Measurements from ENCODE around the gene MEX3D. TPM values are rescaled to one million over a fixed set of nuclear protein-coding genes. Genes with fewer than 3 reads are reported as not detected.

MEX3D gene
- 7.9 and 11.6 TPM in 2 replicates for total RNA-seq (2014; rRNA removed; shearing (Covaris generic))
- polyA plus RNA-seq (2015; cell fraction: cytosol; rRNA removed), result 11.5 and 16.0 TPM in 2 replicates
- polyA plus RNA-seq (2015; cell fraction: nucleus; rRNA removed), result 0.19 and 2.1 TPM in 2 replicates

DNA sequence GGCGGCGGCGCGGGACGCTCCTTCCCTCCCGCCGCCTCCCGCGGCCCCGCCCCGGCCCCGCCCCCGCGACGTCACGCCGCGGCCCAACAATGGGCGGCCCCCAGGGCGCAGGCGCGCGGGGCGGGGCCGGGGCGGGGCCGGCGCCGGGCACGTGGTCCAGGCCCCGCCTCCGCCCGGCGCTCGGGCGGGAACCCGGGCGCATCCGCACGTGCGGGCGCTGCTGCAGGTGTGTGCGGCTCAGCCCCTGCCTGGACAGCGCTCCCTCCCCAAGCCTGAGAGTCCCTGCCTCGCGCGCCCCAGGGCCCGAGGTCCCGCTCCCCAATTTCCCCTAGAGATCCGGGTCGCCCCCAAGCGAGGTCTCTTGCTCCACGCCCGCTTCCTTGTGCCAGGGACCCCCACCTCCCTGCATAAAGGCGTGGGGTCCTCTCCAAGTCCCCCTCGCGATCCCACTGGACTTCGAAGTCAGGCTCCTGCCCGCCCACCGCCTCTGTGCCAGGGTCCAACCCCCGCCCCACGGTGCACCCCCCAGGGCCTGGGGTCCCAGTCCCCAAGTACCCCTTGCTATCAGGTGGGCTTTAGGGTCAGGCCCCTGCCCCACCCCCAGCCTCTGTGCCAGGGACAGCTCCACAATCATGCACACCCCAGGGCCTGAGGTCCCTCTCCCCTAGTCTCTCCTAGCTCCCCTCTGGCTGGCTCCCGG lies at the start of gene MEX3D:
TSS of gene MEX3D (minus strand) at position 6 of the 700 bp plus-strand sequence. CDS start 267 bp downstream, outside the sequence.
- DNase-seq (ENCODE audit: low read depth, low spot score), result peak; percentile 65
- in situ Hi-C loops (cut with HindIII; ENCODE audit: low pct_unique_long_range_greater_than_20kb, low sequenced_read_pairs), result no loop called here

DNA sequence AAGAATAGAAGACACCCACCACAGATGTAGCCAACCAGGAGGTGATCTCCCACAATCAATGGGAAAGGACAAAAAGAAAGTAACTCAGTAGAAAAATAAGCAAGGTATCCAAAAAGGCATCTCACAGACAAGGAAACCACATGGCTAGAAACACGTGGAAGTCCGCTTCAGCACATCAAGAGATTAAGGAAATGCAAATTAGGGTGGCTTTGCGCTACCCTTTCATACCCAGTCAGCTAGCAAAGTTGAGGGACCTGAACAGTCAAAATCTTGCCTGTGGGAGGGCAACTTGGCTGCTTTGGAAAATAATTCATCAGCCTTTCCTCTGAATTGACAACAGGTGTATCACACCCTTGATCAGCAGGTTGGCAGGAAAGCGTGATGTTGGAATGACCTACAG lies 48.8 kb upstream of the MEX3D start:
- no peak for DNase-seq (ENCODE audit: low read depth, low spot score)
- in situ Hi-C loops (cut with HindIII; ENCODE audit: low pct_unique_long_range_greater_than_20kb, low sequenced_read_pairs), result no loop called here

DNA sequence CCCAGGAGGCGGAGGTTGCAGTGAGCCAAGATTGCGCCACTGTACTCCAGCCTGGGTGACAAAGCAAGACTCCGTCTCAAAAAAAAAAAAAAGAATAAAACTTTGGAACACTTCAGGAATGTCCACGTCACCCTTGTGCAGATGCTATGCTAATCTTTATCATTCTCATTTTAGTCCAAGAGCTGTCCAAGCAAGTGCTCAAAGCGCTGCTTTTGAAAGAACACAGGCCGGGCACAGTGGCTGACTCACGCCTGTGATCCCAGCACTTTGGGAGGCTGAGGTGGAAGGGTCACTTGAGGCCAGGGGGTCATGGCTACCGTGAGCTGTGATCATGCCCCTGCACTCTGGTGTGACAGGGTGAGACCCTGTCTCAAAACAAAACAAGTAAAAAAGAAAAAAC lies 48.3 kb upstream of the MEX3D start:
- DNase-seq (ENCODE audit: low read depth, low spot score), result no peak
- in situ Hi-C loops (cut with HindIII; ENCODE audit: low pct_unique_long_range_greater_than_20kb, low sequenced_read_pairs), result no loop called here

DNA sequence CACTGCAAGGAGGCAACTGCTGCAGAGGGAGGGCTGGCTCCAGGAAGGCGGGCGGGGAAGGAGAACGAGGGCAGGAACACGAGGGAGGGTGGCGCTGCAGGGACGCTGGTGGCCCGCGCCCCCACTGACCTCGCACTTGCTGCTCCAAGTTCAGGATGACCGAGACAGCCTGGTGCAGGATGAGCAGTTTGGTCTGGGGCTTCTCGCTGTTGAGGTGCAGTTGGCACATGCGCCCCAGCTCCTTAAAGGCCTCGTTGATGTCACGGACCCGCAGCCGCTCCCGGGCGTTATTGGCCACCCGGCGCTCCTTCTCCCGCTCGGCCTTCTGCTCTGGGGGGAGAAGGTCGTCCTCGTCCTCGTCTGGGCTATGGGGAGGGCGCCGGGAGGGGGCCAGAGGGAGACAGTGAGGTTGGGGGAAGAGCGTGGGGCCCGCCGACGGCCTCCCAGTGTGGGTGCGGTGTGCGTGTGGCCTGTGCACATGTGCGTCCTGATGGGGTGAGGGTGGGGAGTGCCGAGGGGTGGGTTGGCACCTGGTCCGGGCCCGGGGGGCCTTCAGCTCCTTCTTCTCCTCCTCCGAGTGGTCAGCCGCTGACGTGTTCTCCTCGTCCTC lies 47.1 kb upstream of the MEX3D start:
- in situ Hi-C loops (cut with HindIII; ENCODE audit: low pct_unique_long_range_greater_than_20kb, low sequenced_read_pairs), result no loop called here
- no peak for DNase-seq (ENCODE audit: low read depth, low spot score)

DNA sequence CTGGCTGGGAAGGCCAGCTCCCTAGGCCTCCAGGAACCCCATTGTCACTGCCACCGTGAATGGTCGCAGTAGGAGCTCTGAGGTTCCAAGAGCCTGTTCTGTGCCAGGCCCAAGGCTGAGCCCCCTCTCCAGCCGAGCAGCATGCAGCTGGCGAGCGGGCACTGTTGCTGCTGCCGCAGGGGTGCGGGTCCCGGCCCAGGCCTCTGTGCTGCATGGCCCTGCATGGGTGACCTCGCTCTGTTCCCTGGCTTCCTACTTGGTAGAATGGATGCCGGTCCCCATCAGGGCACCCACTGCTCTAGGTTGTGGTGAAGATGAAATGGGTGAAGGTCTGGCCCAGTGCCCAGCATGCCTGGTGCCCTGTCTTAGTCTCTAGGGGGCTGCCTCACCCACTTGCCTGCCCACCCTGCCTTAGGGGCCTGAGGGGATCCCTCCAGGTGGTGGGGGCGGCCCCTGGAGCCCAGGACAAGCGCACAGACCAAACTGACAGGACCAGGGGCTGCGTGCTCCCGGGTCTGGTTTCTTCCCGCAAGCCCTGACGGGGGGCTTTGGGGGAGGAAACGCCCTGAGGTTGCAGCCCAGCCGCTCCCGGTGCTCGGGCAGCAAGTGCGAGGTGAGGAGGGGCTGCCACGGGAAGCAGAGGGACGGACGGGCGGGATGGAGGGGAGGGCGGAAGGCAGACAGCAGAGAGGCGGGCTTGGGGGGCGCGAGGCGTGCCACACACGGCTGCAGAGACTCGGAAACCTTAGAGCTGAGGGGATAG lies 45.9 kb upstream of the MEX3D start:
- DNase-seq (ENCODE audit: low read depth, low spot score), result no peak
- in situ Hi-C loops (cut with HindIII; ENCODE audit: low pct_unique_long_range_greater_than_20kb, low sequenced_read_pairs), result no loop called here

DNA sequence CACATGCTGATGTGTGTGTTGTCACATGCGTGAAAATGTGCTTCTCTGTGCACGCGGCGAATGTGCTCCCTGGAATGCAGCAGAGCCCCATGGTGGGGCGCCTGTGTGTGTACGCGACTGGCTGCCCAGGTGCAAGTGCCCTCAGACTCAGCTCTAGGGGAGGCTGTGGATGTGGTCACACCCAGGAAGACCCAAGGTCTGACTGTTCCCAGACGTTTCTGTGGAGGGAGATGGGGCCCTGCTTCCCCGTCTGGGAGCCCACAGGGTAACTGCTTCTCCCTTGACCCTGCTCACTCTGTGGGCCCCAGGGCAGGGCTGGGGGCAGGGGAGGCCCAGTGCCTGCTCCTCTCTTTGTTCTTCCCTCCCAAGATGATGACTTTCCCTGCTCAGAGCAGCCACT lies 45.0 kb upstream of the MEX3D start:
- no peak for DNase-seq (ENCODE audit: low read depth, low spot score)
- in situ Hi-C loops (cut with HindIII; ENCODE audit: low pct_unique_long_range_greater_than_20kb, low sequenced_read_pairs), result no loop called here

DNA sequence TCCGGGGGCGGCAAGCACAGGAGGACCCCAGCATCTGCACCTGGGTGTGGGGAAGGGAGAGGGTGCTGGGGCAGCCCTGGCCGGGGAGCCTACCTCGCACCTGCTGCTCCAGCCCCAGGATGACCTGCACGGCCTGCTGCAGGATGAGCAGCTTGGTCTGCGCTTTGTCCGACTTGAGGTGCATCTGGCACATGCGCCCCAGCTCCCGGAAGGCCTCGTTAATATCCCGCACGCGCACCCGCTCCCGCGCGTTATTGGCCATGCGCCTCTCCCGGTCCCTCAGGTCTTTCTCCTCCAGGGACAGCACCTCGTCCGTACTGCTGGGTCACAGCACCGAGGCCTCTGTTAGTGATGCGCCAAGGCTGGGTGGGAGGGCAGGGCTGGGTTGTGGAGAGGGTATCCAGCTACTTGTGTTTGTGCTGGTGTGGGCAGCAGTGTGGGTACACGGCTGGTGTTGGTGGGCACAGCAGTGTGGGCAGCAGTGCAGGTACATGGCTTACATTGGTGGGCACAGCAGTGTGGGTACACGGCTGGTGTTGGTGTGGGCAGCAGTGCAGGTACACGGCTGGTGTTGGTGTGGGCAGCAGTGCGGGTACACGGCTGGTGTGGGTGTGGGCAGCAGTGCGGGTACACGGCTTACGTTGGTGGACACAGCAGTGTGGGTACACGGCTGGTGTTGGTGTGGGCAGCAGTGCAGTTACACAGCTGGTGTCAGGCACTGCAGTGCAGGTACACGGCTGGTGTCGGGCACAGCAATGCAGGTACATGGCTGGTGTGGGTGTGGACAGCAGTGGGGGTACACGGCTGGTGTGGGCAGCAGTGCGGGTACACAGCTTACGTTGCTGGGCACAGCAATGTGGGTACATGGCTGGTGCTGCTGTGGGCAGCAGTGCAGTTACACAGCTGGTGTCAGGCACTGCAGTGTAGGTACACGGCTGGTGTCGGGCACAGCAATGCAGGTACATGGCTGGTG lies 44.3 kb upstream of the MEX3D start:
- in situ Hi-C loops (cut with HindIII; ENCODE audit: low pct_unique_long_range_greater_than_20kb, low sequenced_read_pairs), result no loop called here
- no peak for DNase-seq (ENCODE audit: low read depth, low spot score)

DNA sequence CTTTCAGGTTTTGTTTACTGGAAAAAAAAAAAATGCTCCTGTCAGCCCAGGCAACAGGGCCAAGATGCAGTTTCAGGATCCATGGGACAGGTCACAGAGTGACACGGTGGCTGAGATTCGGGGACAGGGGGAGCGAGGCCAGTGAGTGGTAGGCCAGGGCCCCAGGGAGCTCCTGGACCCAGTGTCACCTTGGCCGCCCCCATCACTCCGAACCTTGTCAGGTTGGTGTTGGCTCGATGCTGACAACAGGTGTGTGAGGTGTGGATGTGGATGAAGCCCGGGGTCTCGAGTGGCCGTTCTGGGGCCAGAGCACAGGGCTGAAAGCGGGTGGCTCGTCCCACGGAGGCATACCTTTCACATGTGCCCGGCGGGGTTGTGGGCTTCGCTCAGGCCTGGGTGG lies 43.2 kb upstream of the MEX3D start:
- no peak for DNase-seq (ENCODE audit: low read depth, low spot score)
- in situ Hi-C loops (cut with HindIII; ENCODE audit: low pct_unique_long_range_greater_than_20kb, low sequenced_read_pairs), result no loop called here

DNA sequence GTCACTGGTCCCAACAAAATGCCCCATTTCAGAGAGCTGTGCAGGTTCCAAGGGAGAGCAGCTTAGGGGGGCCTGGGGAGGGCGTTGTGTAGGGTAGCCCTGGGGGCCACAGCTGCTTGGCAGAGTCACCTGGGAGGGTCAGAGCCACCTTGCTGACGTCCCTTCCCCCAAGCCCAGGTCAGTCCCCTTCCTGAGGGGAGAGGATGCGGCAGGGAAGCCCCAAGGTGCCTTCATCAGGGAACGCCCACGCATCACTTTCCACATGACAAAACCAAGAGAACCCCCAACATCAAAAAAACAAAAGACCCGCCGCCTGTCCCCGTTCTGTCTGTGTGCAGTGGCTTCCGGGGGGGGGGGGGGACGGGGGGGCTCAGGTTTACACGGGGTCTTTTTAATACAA lies 42.5 kb upstream of the MEX3D start:
- in situ Hi-C loops (cut with HindIII; ENCODE audit: low pct_unique_long_range_greater_than_20kb, low sequenced_read_pairs), result no loop called here
- no peak for DNase-seq (ENCODE audit: low read depth, low spot score)

DNA sequence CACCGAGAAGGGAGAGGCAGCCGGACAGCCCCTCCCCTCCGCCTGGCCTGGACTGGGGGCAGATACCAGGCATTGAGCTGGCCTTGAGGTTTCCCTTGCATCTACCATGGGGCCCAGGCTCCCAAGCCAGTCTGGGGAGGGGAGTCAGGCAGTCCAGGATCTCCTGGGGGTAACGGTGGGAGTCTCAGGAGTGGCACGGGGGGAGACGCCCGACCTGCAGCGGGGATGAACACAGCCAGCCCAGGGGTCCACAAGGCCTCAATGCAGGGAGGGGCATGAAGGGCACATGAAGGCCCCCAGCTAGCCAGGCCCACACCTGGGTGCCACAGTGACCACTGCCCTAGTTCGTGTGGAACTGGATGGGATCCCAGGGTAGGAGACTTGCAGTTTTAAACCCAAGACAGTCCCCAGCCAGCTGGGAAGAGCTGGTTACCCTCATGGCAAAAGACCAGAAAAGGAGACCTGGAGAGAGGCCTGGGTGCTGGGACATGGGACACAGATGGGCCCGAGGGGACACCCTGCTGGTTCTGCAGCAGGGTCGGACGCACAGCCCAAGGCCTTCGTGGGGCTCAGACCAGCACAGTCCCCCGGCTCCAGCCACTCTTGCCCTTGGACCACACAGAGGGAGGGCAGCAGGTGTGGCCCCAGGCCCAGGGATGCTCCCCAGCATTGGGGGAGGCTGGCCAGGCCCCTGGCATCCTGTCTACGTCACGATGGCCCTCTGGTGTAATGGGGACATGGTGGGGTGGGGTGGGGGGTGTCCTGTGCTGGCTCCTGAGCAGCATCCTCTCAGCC lies 41.8 kb upstream of the MEX3D start:
- in situ Hi-C loops (cut with HindIII; ENCODE audit: low pct_unique_long_range_greater_than_20kb, low sequenced_read_pairs), result no loop called here
- no peak for DNase-seq (ENCODE audit: low read depth, low spot score)

DNA sequence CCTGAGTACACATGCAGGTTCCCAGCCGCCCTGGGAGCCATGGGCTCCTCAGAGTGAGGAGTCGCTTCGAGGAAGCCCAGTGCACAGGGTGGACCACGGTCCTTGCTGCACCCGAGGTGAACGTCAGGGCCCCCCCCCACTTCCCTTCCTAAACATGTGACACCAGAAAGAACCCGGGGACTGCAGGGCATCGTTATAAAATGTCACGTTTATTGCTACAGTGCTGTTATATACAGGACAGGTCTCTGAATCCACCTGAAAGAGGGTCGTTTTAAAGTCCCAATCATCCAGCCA lies 40.9 kb upstream of the MEX3D start:
- in situ Hi-C loops (cut with HindIII; ENCODE audit: low pct_unique_long_range_greater_than_20kb, low sequenced_read_pairs), result no loop called here
- DNase-seq (ENCODE audit: low read depth, low spot score), result no peak

DNA sequence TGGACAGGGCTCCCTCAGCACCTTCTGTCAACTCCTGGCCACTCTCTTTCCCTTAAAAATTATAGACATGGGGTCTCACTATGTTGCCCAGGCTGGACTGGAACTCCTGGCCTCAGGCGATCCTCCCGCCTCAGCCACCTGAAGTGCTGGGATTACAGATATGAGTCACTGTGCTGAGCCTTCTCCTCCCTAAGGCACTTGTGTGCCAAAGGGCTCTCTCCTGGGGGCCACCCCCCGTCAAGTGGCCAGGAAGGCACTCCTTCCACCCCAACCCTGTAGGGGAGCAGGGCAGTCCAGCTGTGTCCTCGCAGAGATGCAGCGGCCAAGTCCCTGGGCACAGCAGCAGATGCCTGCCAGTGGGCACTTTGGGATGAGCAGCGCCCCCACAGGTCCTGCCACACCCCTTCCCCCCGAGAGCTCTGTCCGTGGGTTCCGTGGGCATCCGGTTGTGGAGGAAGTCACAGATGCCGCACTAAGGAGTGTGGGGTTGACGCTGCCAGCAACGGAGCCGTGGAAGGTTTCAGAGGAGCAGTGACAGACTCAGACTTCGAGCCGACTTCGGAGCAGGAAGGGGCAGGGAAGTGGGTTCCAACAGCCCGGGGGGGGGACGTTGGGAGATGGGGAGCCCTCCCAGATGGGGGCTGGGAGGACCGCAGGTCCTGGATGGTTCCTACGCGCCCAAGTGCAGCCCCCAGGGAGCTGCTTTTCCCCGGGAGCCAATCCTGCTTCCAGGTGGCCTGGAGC lies 40.4 kb upstream of the MEX3D start:
- DNase-seq (ENCODE audit: low read depth, low spot score), result no peak
- in situ Hi-C loops (cut with HindIII; ENCODE audit: low pct_unique_long_range_greater_than_20kb, low sequenced_read_pairs), result no loop called here

DNA sequence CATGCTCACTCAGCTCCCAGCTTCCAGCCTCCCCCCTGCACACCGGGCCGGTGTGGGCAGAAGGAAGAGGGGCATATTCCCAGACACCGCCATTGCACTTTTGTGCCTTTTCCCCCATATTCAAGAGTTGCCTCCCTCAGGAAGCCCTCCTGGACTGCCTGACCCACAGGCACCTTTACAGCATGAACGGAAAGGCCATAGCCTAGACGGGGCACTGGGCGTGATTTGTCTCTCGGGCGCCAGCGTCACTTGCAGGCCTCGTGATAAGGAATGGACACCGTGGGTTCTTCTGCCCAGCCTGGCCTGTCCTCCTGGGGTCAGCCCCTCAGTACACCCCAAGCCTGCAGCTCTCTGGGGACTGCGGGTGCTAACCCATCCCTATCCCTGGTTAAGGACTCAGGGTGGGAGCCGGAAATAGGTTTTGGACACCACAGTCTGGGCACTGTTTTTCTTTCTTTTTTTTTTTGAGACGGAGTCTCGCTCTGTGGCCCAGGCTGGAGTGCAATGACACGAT lies 38.1 kb upstream of the MEX3D start:
- no peak for DNase-seq (ENCODE audit: low read depth, low spot score)
- in situ Hi-C loops (cut with HindIII; ENCODE audit: low pct_unique_long_range_greater_than_20kb, low sequenced_read_pairs), result no loop called here

DNA sequence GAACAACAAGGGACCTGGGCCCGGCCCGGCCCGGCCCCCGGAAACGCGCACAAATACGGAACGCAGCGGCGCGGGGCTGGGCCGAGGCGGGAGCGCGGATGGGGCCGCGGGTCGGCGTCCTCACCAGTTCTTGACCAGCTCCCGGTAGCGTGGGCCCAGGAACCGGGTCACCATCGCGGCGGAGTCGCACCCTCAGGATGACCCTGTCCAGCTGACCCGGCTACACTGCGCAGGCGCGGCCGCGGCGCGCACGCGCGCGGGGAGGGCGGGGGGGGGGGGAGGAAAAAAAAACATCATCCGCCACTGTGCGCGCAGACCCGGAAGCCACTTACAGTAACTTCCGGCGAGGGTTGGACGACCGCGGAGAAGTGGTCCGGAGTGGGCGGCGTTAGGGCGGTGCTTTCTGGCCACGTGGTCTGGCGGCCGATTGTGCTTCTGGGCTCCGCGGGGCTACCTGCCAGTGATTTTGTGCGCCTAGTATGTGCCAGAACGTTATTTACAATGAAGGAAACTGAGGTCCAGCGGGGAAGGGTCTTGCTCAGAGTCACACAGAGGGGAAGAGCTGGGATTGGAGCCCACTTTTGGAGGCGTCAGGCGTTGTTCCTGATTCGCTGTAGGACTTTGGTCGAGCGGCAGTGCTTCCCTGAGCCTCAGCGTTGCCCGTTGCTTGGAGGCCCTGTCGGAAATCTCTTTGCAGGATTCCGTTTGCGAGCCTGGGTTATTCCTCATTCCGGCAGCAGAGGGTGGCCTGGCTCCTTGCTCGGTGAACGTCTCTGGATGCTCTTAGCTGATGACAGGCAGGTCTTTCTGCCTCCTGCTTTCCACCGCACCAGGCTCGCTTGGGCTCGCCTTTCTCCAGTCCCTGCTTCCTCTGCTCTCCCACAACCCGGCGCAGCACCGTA lies 37.4 kb upstream of the MEX3D start, which contains the start of gene UQCR11:
TSS of gene UQCR11 (minus strand) at position 227 of the 902 bp plus-strand sequence. CDS start at position 174, 53 bp downstream.
- in situ Hi-C loops (cut with HindIII; ENCODE audit: low pct_unique_long_range_greater_than_20kb, low sequenced_read_pairs), result no loop called here
- peak; percentile 91 for DNase-seq (ENCODE audit: low read depth, low spot score)

DNA sequence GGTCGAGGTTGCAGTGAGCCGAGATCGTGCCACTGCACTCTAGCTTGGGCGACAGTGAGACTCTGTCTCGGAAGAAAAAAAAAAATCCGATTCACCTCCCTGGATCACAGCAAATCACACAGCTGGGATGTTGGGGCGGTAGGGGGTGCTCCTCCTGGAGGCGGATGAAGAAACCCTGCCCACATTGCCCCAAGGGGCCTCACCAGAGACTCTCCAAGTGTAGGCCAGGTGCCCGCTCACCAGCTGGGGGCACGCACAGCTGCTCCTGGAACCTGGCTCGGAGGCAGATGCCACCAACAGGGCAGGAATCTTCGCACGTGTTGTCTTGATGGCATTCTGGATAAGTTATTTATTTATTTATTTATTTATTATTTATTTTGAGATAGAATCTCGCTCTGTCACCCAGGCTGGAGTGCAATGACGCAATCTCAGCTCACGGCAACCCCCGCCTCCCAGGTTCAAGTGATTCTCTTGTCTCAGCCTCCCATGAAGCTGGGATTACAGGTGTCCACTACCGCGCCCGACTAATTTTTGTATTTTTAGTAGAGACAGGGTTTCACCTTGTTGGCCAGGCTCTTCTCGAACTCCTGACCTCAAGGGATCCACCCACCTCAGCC lies 34.1 kb upstream of the MEX3D start:
- DNase-seq (ENCODE audit: low read depth, low spot score), result no peak
- in situ Hi-C loops (cut with HindIII; ENCODE audit: low pct_unique_long_range_greater_than_20kb, low sequenced_read_pairs), result no loop called here
